Thyroid gland (tissue), 4 donors: Measurements from ENCODE around the gene ZGPAT. TPM values are rescaled to one million over a fixed set of nuclear protein-coding genes. Genes with fewer than 3 reads are reported as not detected.

Experiments
- DNase-seq, 2 donors: peaks; one replicate each; pipeline ENCODE4 v3.0.0-alpha.2; 2019
- H3K27ac ChIP-seq, 3 donors: fragments of 200-600 bp; sonication (generic); 1 replicate in 2 of 3; 2 replicates in 1 of 3; pipeline ENCODE4 v1.5.1; 2016 to 2019; ENCODE audit warnings: mild to moderate bottlenecking in 1 of 3, moderate library complexity in 1 of 3
- H3K27me3 ChIP-seq: fragments of 200-600 bp; sonication (generic); one replicate; pipeline ENCODE4 v1.5.1; 2019
- H3K36me3 ChIP-seq, 2 donors: fragments of 200-600 bp; sonication (generic); one replicate each; pipeline ENCODE4 v1.5.1; 2016 to 2019
- H3K4me1 ChIP-seq, 2 donors: fragments of 200-600 bp; sonication (generic); one replicate each; pipeline ENCODE4 v1.5.1; 2017 to 2019
- H3K4me3 ChIP-seq, 3 donors: fragments of 200-600 bp; sonication (generic); replicated peaks in 1 of 3; 1 replicate in 2 of 3; 2 replicates in 1 of 3; pipeline ENCODE4 v1.5.1; 2016; ENCODE audit warnings: mild to moderate bottlenecking in 1 of 3
- H3K9me3 ChIP-seq: fragments of 200-600 bp; sonication (generic); one replicate; pipeline ENCODE4 v1.5.1; 2017
- POLR2A ChIP-seq, 2 donors: fragments of 450-650 bp; IDR thresholded peaks; one replicate each; pipeline ENCODE4 v1.6.1; 2017; ENCODE audit warnings: antibody characterized with exemption in 2 of 2, mild to moderate bottlenecking in 2 of 2, moderate library complexity in 1 of 2
- WGBS, 2 donors: methylation state at CpG; one replicate each; pipeline ENCODE4 v1.1.5; 2017; 5-methylcytosine and 5-hydroxymethylcytosine counted together
- intact Hi-C: fragments of 100-400 bp; cut with DNase I; formaldehyde crosslinking; loops from one replicate; pipeline ENCODE4 v1.15.1; 2023
- total RNA-seq, 4 donors: library from RNA; depleted of rRNA; stranded (reverse); fragments of >200 nt; gene quantifications; one replicate each; pipeline ENCODE4 v1.2.3, GENCODE V29; 2016
- TF ChIP-seq, protein P1 (sequence below), 6 experiments: fragments of 200-600 bp in 3 of 6; fragments of 450-650 bp in 3 of 6; sonication (generic) in 3 of 6; IDR thresholded peaks; one replicate each; pipeline ENCODE4 v1.5.1; 2016 to 2019; ENCODE audit warnings: antibody characterized with exemption in 6 of 6, mild to moderate bottlenecking in 2 of 6, inconsistent platforms in 1 of 6, moderate library complexity in 1 of 6

The ZGPAT gene
- total RNA-seq, 4 donors from 2014 or later: 27.7 to 36.3 (median 30.0) TPM

DNA sequence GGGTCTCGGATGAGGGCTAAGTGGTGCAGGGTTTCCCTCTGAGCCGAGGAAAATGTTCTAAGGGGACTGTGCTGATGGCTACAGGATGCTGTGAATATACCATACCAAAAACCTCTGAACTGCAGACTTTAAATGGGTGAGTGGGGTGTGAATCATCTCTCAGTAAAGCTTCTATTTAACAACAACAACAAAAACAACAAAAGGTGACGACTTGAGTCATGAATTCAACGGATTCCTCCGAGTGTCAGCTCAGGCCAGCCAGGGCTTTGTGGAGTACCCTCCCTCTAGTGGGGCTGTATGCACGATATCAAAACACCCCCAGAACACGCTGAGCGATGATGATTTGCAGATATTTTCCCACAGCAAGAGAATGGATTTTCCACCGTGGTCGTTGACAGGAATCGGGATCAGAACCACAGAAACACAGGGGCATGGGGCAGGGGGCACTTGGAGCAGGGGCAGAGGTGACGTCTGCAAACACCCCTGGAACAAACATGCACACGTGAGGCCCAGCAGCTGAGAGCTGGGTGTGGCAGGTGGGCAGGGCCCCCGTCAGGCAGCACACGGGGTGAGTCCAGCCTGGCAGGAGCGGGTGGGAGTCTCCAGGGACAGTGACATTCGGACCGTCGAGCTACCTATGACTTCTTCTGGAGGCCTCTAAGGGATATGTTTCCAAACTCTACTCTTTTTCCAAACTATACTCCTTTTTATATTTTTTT, 70.4 kb downstream of the ZGPAT start:
- TF ChIP-seq, protein P1, sequence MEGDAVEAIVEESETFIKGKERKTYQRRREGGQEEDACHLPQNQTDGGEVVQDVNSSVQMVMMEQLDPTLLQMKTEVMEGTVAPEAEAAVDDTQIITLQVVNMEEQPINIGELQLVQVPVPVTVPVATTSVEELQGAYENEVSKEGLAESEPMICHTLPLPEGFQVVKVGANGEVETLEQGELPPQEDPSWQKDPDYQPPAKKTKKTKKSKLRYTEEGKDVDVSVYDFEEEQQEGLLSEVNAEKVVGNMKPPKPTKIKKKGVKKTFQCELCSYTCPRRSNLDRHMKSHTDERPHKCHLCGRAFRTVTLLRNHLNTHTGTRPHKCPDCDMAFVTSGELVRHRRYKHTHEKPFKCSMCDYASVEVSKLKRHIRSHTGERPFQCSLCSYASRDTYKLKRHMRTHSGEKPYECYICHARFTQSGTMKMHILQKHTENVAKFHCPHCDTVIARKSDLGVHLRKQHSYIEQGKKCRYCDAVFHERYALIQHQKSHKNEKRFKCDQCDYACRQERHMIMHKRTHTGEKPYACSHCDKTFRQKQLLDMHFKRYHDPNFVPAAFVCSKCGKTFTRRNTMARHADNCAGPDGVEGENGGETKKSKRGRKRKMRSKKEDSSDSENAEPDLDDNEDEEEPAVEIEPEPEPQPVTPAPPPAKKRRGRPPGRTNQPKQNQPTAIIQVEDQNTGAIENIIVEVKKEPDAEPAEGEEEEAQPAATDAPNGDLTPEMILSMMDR (IDR thresholded peaks at IDR 0.05): no peak
- TF ChIP-seq POLR2A (IDR thresholded peaks at IDR 0.05): no peak
- H3K36me3 ChIP-seq: no peaks in the 10 kb centered on the region
- DNase-seq: no peak
- intact Hi-C loops: no loop called here
- 72 to 78% methylated on average over 18 to 19 of the region's 19 CpGs for WGBS, 2 donors
- H3K27ac ChIP-seq: no peak overlapping the region
- H3K9me3 ChIP-seq: no peaks in the 10 kb centered on the region
- no peak overlapping the region for H3K4me3 ChIP-seq
- peaks cover 0 to 4% of the 10 kb centered on the region in 2 donors for H3K4me1 ChIP-seq
- H3K27me3 ChIP-seq: no peaks in the 10 kb centered on the region

DNA sequence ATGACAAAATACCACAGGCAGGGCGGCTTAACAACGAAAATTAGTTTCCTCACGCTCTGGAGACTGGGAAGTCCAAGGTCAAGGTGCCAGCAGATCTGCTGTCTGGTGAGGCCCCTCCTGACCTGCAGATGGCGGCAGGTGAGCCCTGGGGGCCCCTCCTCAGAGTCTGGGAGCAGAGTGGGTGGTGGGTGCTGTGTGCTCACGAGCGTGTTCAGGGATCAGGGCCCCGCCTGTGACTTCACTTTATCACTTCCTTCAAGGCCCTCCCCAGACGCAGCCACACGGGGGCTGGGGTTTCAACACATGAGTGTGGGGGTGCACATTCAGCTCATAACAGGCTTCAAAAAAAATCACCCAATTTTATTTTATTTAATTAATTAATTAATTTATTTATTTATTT, 71.0 kb downstream of the ZGPAT start:
- no peak for DNase-seq
- no peaks in the 10 kb centered on the region for H3K27me3 ChIP-seq
- H3K4me3 ChIP-seq: no peak overlapping the region
- WGBS, 2 donors: 87 to 92% methylated on average over 9 of the region's 9 CpGs
- no peaks in the 10 kb centered on the region for H3K9me3 ChIP-seq
- TF ChIP-seq, protein P1 (IDR thresholded peaks at IDR 0.05): no peak
- no peak for TF ChIP-seq POLR2A (IDR thresholded peaks at IDR 0.05)
- peaks cover 0 to 4% of the 10 kb centered on the region in 2 donors for H3K4me1 ChIP-seq
- no peaks in the 10 kb centered on the region for H3K36me3 ChIP-seq
- intact Hi-C loops: no loop called here
- no peak overlapping the region for H3K27ac ChIP-seq

DNA sequence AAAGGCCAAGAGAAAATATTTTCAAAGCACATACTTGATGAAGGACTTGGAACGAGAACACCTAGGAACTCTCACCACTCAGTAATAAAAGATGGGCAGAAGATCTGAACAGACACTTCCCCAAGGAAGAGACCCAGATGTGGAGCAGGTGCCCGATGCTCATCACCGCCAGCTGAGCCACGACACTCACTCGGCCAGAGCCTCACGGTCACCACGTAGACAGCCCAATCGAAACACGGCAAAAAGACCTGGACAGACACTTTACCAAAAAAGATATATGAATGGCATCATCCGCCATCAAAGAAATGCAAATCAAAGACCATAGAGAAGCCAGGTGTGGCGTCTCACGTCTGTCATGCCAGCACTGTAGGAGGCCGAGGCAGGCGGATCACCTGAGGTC, 73.3 kb downstream of the ZGPAT start:
- H3K4me3 ChIP-seq: no peak overlapping the region
- H3K4me1 ChIP-seq: no peaks in the 10 kb centered on the region
- no peak overlapping the region for H3K27ac ChIP-seq
- DNase-seq: no peak
- no peak for TF ChIP-seq POLR2A (IDR thresholded peaks at IDR 0.05)
- TF ChIP-seq, protein P1 (IDR thresholded peaks at IDR 0.05): no peak
- 94% methylated on average over 14 of the region's 14 CpGs for WGBS, 2 donors
- H3K9me3 ChIP-seq: no peaks in the 10 kb centered on the region
- intact Hi-C loops: loop anchor here (10.0 kb wide), 1 partner anchor 246 kb away; the partner anchor contains the start of gene PTK6
- no peaks in the 10 kb centered on the region for H3K36me3 ChIP-seq
- no peaks in the 10 kb centered on the region for H3K27me3 ChIP-seq

DNA sequence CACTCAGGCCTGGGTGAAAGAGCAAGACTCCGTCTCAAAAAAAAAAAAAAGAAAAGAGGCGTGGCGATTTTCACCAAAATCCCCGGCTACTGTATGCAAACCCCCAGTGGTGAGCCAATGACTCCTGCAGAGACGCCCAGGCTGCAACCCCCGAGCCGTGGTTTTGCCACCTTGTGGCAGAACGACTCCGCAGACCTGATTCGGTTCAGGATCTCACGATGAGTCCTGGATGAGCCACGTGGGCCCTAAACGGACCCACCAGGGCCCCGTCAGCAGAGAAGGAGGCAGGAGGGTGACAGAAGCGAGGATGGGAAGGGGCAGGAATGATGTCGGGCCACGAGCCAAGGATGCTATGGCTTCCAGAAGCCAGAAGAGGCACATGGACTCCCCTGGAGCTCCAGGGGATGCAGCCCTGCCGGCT, 74.2 kb downstream of the ZGPAT start:
- intact Hi-C loops: loop anchor here (10.0 kb wide), 1 partner anchor 247 kb away; the partner anchor contains the start of gene PTK6
- Histone ChIP-seq H3K9me3 (no peaks in the 10 kb centered on the region), H3K36me3 (no peaks in the 10 kb centered on the region), H3K4me3 (no peak overlapping the region), H3K27me3 (no peaks in the 10 kb centered on the region), H3K4me1 (no peaks in the 10 kb centered on the region), H3K27ac (no peak overlapping the region)
- TF ChIP-seq POLR2A (IDR thresholded peaks at IDR 0.05): no peak
- TF ChIP-seq, protein P1 (IDR thresholded peaks at IDR 0.05): no peak
- DNase-seq: no peak
- 80 to 84% methylated on average over 17 of the region's 18 CpGs for WGBS, 2 donors

DNA sequence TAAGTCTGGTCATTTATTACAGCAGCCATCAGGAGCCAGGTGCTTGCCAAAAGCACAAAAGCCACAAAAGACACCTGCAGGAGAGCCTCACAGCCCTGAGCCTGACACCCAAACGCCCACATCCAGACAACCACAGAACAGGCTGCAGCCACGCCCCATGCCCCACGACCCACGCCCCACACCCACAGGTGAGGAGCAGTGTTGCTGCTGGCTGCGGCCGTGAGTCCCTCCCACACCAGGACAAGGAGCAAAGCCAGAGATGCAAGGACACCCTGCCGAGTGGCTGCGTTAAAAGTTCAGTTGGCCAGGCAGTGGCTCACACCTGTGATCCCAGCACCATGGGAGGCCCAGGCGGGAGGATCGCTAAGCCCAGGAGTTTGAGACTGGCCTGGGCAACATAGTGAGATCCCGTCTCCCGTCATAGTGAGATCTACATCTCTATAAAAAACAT, 74.7 kb downstream of the ZGPAT start:
- no peak for TF ChIP-seq POLR2A (IDR thresholded peaks at IDR 0.05)
- TF ChIP-seq, protein P1 (IDR thresholded peaks at IDR 0.05): no peak
- H3K27me3 ChIP-seq: no peaks in the 10 kb centered on the region
- no peaks in the 10 kb centered on the region for H3K4me1 ChIP-seq

More for the DNA sequence above, 74.7 kb downstream of the ZGPAT start:
- WGBS, 2 donors: 93 to 100% methylated on average over 4 to 9 of the region's 12 CpGs
- Histone ChIP-seq H3K27ac (no peak overlapping the region), H3K4me3 (no peak overlapping the region), H3K36me3 (no peaks in the 10 kb centered on the region), H3K9me3 (no peaks in the 10 kb centered on the region)
- intact Hi-C loops: loop anchor here (10.0 kb wide), 1 partner anchor 248 kb away; the partner anchor contains the start of gene PTK6
- no peak for DNase-seq
